Right lobe of liver (tissue), 4 donors: ENCODE data around the gene AIP.

ENCODE experiments used
- CTCF ChIP-seq, 4 donors: fragments of 200-600 bp in 3 of 4; fragments of 450-650 bp in 1 of 4; IDR thresholded peaks; one replicate each; pipeline versions ENCODE4 v1.5.1 to v1.8.0; 2016 to 2022; ENCODE audit warnings: antibody characterized with exemption in 4 of 4, mild to moderate bottlenecking in 2 of 4
- POLR2A ChIP-seq: fragments of 450-650 bp; IDR thresholded peaks from one replicate; pipeline ENCODE4 v1.6.1; 2017; ENCODE audit warnings: antibody characterized with exemption, mild to moderate bottlenecking
- donor health status: DM: no; HTN: no; CAD: no.
- donor health status: DM: no; HTN: no; CAD: no.
- donor health status: DM: no; HTN: yes; CAD: no.

GRCh38 chr11:67455054-67455453, 27.8 kb upstream of the AIP start, which contains the start of gene CABP4:
- TF ChIP-seq CTCF (IDR thresholded peaks at IDR 0.05) (no peak), POLR2A (no peak)
